Suprapubic skin (tissue), 4 donors: ENCODE measurements around the gene MORN4.

Experiments
- CTCF ChIP-seq, 2 donors: fragments of 200-600 bp in 1 of 2; fragments of 450-650 bp in 1 of 2; sonication (generic) in 1 of 2; IDR thresholded peaks; one replicate each; pipeline ENCODE4 v1.5.1; 2016 to 2019; ENCODE audit warnings: antibody characterized with exemption in 2 of 2, mild to moderate bottlenecking in 1 of 2, moderate library complexity in 1 of 2
- EP300 ChIP-seq: sonication (generic); formaldehyde crosslinking; IDR thresholded peaks from one replicate; pipeline ENCODE4 v1.6.1; 2017; ENCODE audit warnings: antibody characterized with exemption
- POLR2A ChIP-seq, 2 donors: fragments of 450-650 bp; IDR thresholded peaks; one replicate each; pipeline ENCODE4 v1.6.1; 2017; ENCODE audit warnings: antibody characterized with exemption in 2 of 2, mild to moderate bottlenecking in 2 of 2, moderate library complexity in 2 of 2
- POLR2AphosphoS5 ChIP-seq, 3 donors: sonication (generic); formaldehyde crosslinking; IDR thresholded peaks; one replicate each; pipeline ENCODE4 v1.6.1; 2017; ENCODE audit warnings: antibody characterized with exemption in 3 of 3

GRCh38 chr10:97632949-97633884 is at the start of gene MORN4:
- TF ChIP-seq CTCF (IDR thresholded peaks at IDR 0.05) = no peak
- TF ChIP-seq POLR2A (IDR thresholded peaks at IDR 0.05) = no peak
- TF ChIP-seq EP300 = no peak
- peak in 1 of 3 donors; percentile 19 for TF ChIP-seq POLR2AphosphoS5 (IDR thresholded peaks at IDR 0.05)
